OCI-LY3 (cell line): Measurements from ENCODE around the gene PRPH2.
"Not testable (repeated sequence)": the region's sequence is repeated elsewhere in the genome, so short reads cannot be mapped to it uniquely, and the experiment has no call there.

Experiments
- H2AFZ ChIP-seq: fragments of 200-600, 300-600 bp; shearing (Covaris generic); 2 replicates; pipeline ENCODE4 v1.6.0; 2014; ENCODE audit warnings: antibody characterized with exemption, low read depth, low read length
- H3K27ac ChIP-seq: fragments of 200-600, 300-600 bp; sonication (generic); 2 replicates; pipeline ENCODE4 v1.5.1; 2014; ENCODE audit warnings: mild to moderate bottlenecking, low read length, moderate library complexity, mixed read lengths
- H3K27me3 ChIP-seq: fragments of 200-600, 300-600 bp; sonication (generic); 2 replicates; pipeline ENCODE4 v1.6.1; 2014; ENCODE audit warnings: low read depth, low read length, mixed read lengths
- H3K36me3 ChIP-seq: fragments of 200-600, 300-600 bp; sonication (generic); replicated peaks from 2 replicates; pipeline ENCODE3; 2014; ENCODE audit warnings: low read depth, low read length, mixed read lengths
- H3K4me1 ChIP-seq: fragments of 300-600, 200-600 bp; sonication (generic); 2 replicates; pipeline ENCODE4 v1.6.1; 2014; ENCODE audit warnings: low read length, mixed read lengths
- H3K4me2 ChIP-seq: fragments of 200-600, 300-600 bp; sonication (generic); 2 replicates; pipeline ENCODE4 v1.6.1; 2014; ENCODE audit warnings: low read length, mixed read lengths
- H3K4me3 ChIP-seq: fragments of 300-600, 200-600 bp; sonication (generic); 2 replicates; pipeline ENCODE4 v1.5.1; 2014; ENCODE audit warnings: antibody characterized with exemption, mild to moderate bottlenecking, low read length, moderate library complexity
- H3K79me2 ChIP-seq: fragments of 300-600, 200-600 bp; shearing (Covaris generic); 2 replicates; pipeline ENCODE4 v1.6.1; 2014; ENCODE audit warnings: mild to moderate bottlenecking, low read length, mixed read lengths
- H3K9ac ChIP-seq: fragments of 300-600, 200-600 bp; shearing (Covaris generic); 2 replicates; pipeline ENCODE4 v1.6.0; 2014; ENCODE audit warnings: mild to moderate bottlenecking, low read length, moderate library complexity
- H3K9me3 ChIP-seq: fragments of 200-600, 300-600 bp; shearing (Covaris generic); 2 replicates; pipeline ENCODE4 v1.6.1; 2014; ENCODE audit warnings: low read length, mixed read lengths; ENCODE audit not compliant: insufficient read depth
- H4K20me1 ChIP-seq: fragments of 200-600, 300-600 bp; sonication (generic); 2 replicates; pipeline ENCODE4 v1.6.1; 2016; ENCODE audit warnings: low read length, mixed read lengths; ENCODE audit not compliant: insufficient read depth
- CTCF ChIP-seq: fragments of 200-600, 300-600 bp; sonication (generic); IDR thresholded peaks from 2 replicates; pipeline ENCODE4 v1.5.1; 2014; ENCODE audit warnings: antibody characterized with exemption, low read length, low read depth
- EZH2phosphoT487 ChIP-seq: fragments of 200-600 bp; shearing (Covaris generic); IDR thresholded peaks from 2 replicates; pipeline ENCODE4 v1.6.1; 2018; ENCODE audit warnings: antibody characterized with exemption, mixed run types, low read depth

Gene PRPH2

GRCh38 chr6:42742116-42742894 is 19.9 kb upstream of the PRPH2 start:
- no peak overlapping the region for H2AFZ ChIP-seq
- no peak for TF ChIP-seq EZH2phosphoT487
- no peak for TF ChIP-seq CTCF
- H3K79me2 ChIP-seq = peaks cover 22% of the 10 kb centered on the region
- H3K9me3 ChIP-seq = no peaks in the 10 kb centered on the region
- H3K4me3 ChIP-seq = no peak overlapping the region
- no peak overlapping the region for H3K27ac ChIP-seq
- H3K4me1 ChIP-seq = peaks cover 10% of the 10 kb centered on the region
- no peak overlapping the region for H3K9ac ChIP-seq
- H4K20me1 ChIP-seq = peaks cover 8% of the 10 kb centered on the region; the same call in 1 of the 2 replicates
- no peaks in the 10 kb centered on the region for H3K27me3 ChIP-seq
- peaks cover 13% of the 10 kb centered on the region for H3K36me3 ChIP-seq
- no peak overlapping the region for H3K4me2 ChIP-seq

- H3K9me3 ChIP-seq = no peaks in the 10 kb centered on the region
- H3K4me3 ChIP-seq = no peak overlapping the region
- peaks cover 10% of the 10 kb centered on the region for H3K4me1 ChIP-seq
- peaks cover 13% of the 10 kb centered on the region for H3K36me3 ChIP-seq
- H3K27ac ChIP-seq = no peak overlapping the region
- H3K27me3 ChIP-seq = 0 out of 2 replicates have a peak, but pooled peaks cover 2% of the 10 kb centered on the region
- H2AFZ ChIP-seq = no peak overlapping the region
- H3K79me2 ChIP-seq = peaks cover 21% of the 10 kb centered on the region
- no peak overlapping the region for H3K4me2 ChIP-seq
- H4K20me1 ChIP-seq = peaks cover 8% of the 10 kb centered on the region; the same call in 1 of the 2 replicates
- no peak for TF ChIP-seq EZH2phosphoT487
- TF ChIP-seq CTCF = no peak
- no peak overlapping the region for H3K9ac ChIP-seq
These were observed 18.3 kb upstream of the PRPH2 start for GRCh38 chr6:42740725-42741124.

- Histone ChIP-seq H3K27ac (no peak overlapping the region), H3K4me2 (no peak overlapping the region), H3K4me1 (peaks cover 6% of the 10 kb centered on the region; the same call in 1 of the 2 replicates), H3K79me2 (no peaks in the 10 kb centered on the region), H4K20me1 (no peaks in the 10 kb centered on the region), H3K9ac (no peak overlapping the region), H3K36me3 (no peaks in the 10 kb centered on the region), H3K27me3 (0 out of 2 replicates have a peak, but pooled peaks cover 2% of the 10 kb centered on the region), H3K4me3 (no peak overlapping the region), H3K9me3 (no peaks in the 10 kb centered on the region), H2AFZ (no peak overlapping the region)
- TF ChIP-seq EZH2phosphoT487 = no peak
- no peak for TF ChIP-seq CTCF
These were observed 13.6 kb upstream of the PRPH2 start for GRCh38 chr6:42735976-42736375.

- H3K36me3 ChIP-seq, H4K20me1 ChIP-seq, H3K9me3 ChIP-seq, H3K4me1 ChIP-seq, H3K79me2 ChIP-seq, H3K27ac ChIP-seq, H3K27me3 ChIP-seq, H3K4me3 ChIP-seq, H3K9ac ChIP-seq, H2AFZ ChIP-seq: not testable (repeated sequence)
- peak overlapping the region; percentile 16; the same call in 1 of the 2 replicates for H3K4me2 ChIP-seq
These were observed 11.6 kb upstream of the PRPH2 start for GRCh38 chr6:42733867-42734481.
